ENCODE data around the gene TMEM205. TPM values are rescaled to one million over a fixed set of nuclear protein-coding genes. Genes with fewer than 3 reads are reported as not detected.

The TMEM205 gene
- total and polyA plus RNA-seq, 2 of the 13 experiments (the other 11 are each of a cell fraction or from before 2014, with no cell fraction given) = 45.5 to 98.7 TPM

GRCh38 chr19:11375143-11375948 lies 29.3 kb upstream of the TMEM205 start (continued):
- TF ChIP-seq IRF1 (CRISPR knock-in tag; IDR thresholded peaks at IDR 0.05; ENCODE audit: low read depth) (no peak), ZSCAN9 (CRISPR knock-in tag; IDR thresholded peaks at IDR 0.05; ENCODE audit: borderline replicate concordance) (no peak; the same call in 1 of the 2 replicates), ZNF430 (CRISPR knock-in tag; IDR thresholded peaks at IDR 0.05) (0 out of 2 replicates have a peak, but pooled peaks have one; percentile 67), TFDP1 (CRISPR knock-in tag; IDR thresholded peaks at IDR 0.05; ENCODE audit: borderline replicate concordance) (no peak), ZNF674 (CRISPR knock-in tag; IDR thresholded peaks at IDR 0.05; ENCODE audit: low read depth) (0 out of 2 replicates have a peak, but pooled peaks have one; percentile 42)

- intact Hi-C loops (cut with micrococcal nuclease; ENCODE audit: unreplicated experiment) (loop anchor here (1.0 kb wide), 1 partner anchor 30 kb away; no protein-coding TSS in a partner anchor), in situ Hi-C loops (cut with HindIII; ENCODE audit: extremely low pct_ligation_motif_present, low pct_unique_long_range_greater_than_20kb) (no loop called here)
- Histone ChIP-seq H3K27ac (ENCODE audit: extremely low read length, insufficient read depth, low read length) (peak within 1 kb of the TSS; percentile 95), H3K4me3 (replicated peaks in 1 of 3; ENCODE audit: insufficient read depth in 1 of 3, low read depth in 2 of 3, low read length in 3 of 3) (peak within 1 kb of the TSS; percentile 69 to 80 (median 75)), H2AFZ (ENCODE audit: low read length) (no peak within 1 kb of the TSS), H3K27me3 (ENCODE audit: control insufficient read depth in 1 of 2, insufficient read depth in 2 of 2, low read length in 2 of 2) (no peaks in the 10 kb centered on the region; a peak in 1 of 5 replicates), H3K79me2 (ENCODE audit: insufficient read depth, low read length) (peaks cover 12% of the 10 kb centered on the region), H3K36me3 (replicated peaks in 1 of 2; ENCODE audit: control insufficient read depth in 1 of 2, insufficient read depth in 2 of 2, low read length in 2 of 2) (0 out of 5 replicates have a peak, but pooled peaks cover 1 to 6% of the 10 kb centered on the region in 2 experiments), H3K4me2 (ENCODE audit: low read depth, low read length) (peak within 1 kb of the TSS; percentile 94), H3K9me3 (ENCODE audit: low read length) (no peaks in the 10 kb centered on the region), H3K9ac (ENCODE audit: insufficient read depth, low read depth, low read length) (peak within 1 kb of the TSS; percentile 86), H4K20me1 (ENCODE audit: insufficient read depth, low read length) (no peaks in the 10 kb centered on the region), H3K4me1 (ENCODE audit: insufficient read depth, low read length) (peaks cover 35% of the 10 kb centered on the region)
- FAIRE-seq (peak; percentile 99), DNase-seq (ENCODE audit: low spot score) (peak; percentile 99), ATAC-seq (peak; percentile 94)
- POLR2A ChIA-PET = interaction anchor here (0.6 to 3.3 kb wide), 52 partner anchors 9 to 539 kb away, joined by 3 to 68 read pairs (median 4); partner anchors contain the start of genes CCDC159, ECSIT, ELOF1 and EPOR
- BruUV-seq (replicated peaks) = TSS peak; percentile 97
- CTCF ChIA-PET (ENCODE audit: low intra/inter-chr PET ratio, low total read pairs) = no interaction called here
- under 1% methylated on average over 30 of the region's 44 CpGs for WGBS (ENCODE audit: low lambda C conversion rate)
- no peak for TF ChIP-seq ZNF264 (CRISPR knock-in tag; IDR thresholded peaks at IDR 0.05)
- TF ChIP-seq TRIM22 (IDR thresholded peaks at IDR 0.05) = no peak
- peak; percentile 88 for TF ChIP-seq ZNF451 (CRISPR knock-in tag; IDR thresholded peaks at IDR 0.05)
- TF ChIP-seq TBP (CRISPR knock-in tag; IDR thresholded peaks at IDR 0.05) = no peak
- no peak for TF ChIP-seq MAFF (IDR thresholded peaks at IDR 0.05; ENCODE audit: low read depth, low read length)
- no peak for TF ChIP-seq ZFP41 (CRISPR knock-in tag; IDR thresholded peaks at IDR 0.05; ENCODE audit: borderline replicate concordance)
- TF ChIP-seq ZNF18 (CRISPR knock-in tag; IDR thresholded peaks at IDR 0.05; ENCODE audit: insufficient replicate concordance) = peak; percentile 69
- no peak for TF ChIP-seq JDP2 (CRISPR knock-in tag; IDR thresholded peaks at IDR 0.05; ENCODE audit: borderline replicate concordance)
- TF ChIP-seq GLMP (CRISPR knock-in tag; IDR thresholded peaks at IDR 0.05; ENCODE audit: borderline replicate concordance) = no peak
These were observed 28.5 kb upstream of the TMEM205 start, which contains the start of gene SWSAP1 for GRCh38 chr19:11374433-11375142. Gene SWSAP1 (plus strand): TSS chr19:11374666. CDS start chr19:11374681, 15 bp downstream.
